CD4-positive, alpha-beta T cell treated with Interleukin-6 for 4 hours (primary cell): ENCODE measurements around the gene CDH1.
"Not testable (repeated sequence)": the region's sequence is repeated elsewhere in the genome, so short reads cannot be mapped to it uniquely, and the experiment has no call there.

Source experiments
- DNase-seq: peaks from one replicate; pipeline ENCODE4 v3.0.0-alpha.2; 2020; ENCODE audit warnings: mixed read lengths

The CDH1 gene

GRCh38 chr16:68762996-68763756 is 26.1 kb downstream of the CDH1 start:
- no peak for DNase-seq

DNA sequence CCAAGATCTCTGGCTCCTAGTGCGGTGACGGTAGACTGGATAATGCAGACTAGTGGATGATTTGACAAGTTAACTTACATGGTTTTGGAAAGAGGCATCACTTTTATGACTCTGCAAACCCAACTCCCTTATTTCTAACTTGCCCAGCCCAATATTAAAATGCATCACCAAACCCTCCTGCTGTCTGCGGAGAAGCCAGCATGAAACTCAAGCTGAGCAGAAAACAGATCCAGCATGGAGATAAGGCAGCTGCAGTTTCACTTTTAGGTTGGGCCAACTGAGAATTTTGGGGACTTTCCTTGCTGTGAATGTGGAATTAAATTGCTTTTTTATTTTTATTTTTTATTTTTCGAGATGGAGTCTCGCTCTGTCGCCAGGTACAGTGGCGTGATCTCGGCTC is 27.8 kb downstream of the CDH1 start:
- DNase-seq, result no peak

DNA sequence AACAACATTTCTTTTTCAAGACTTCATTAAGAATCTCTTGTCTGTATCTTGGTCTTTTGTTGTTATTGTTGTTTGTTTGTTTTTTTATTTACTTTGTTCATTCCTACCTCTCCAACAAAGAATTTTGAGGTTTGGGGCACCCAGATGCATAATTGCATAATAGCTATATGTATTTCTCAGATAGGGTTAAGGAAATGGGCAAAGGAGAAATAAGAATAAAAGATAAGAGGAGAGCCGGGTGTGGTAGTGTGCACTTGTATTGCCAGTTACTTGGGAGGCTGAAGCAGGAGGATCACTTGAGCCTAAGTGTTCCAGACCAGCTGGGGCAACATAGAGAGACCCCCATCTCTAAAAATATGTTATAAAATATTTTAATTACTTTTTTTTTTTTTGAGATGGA is 30.5 kb downstream of the CDH1 start:
- DNase-seq, result no peak

- DNase-seq, result no peak
These were observed 31.1 kb downstream of the CDH1 start for GRCh38 chr16:68768175-68768574.

DNA sequence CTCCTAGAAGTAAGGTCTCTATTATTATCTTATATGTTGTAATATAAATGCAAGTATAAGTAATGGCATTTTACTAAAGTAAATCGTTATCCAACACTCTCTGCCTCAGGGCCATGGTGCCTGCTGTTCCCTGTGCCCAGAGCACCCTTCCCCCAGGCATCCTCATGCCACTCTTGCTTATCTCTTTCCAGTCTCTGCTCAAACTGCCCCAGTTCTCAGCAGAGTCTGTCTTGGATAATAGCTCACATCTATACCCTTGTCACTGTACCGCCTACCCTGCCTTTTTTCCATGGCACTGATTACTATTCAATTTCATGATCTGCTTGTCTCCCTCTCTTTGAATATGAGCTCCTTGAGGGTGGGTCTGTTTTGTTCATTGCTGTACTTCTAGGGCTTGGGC is 31.7 kb downstream of the CDH1 start:
- no peak for DNase-seq

DNA sequence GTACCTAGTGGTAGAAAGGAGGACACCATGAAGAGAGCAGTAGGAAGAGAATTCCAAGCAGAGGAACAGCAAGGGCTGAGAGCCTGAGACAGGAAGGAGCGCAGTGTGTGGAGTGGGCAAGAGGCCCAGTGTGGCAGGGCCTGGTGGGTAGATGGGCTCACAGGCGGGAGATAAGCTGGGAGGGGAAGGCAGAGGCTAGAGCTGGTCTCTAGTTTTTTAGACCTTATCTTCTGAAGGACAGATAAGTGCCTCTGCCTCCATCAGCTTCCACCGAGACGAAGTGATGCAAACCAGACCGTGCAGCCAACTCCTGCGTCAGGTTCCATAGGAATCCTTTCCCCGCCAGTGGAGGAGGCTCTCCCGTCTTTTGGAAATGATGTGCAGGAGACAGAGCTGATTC is 33.6 kb downstream of the CDH1 start:
- no peak for DNase-seq

- DNase-seq, result no peak
These were observed 35.1 kb downstream of the CDH1 start for GRCh38 chr16:68772030-68772681.

GRCh38 chr16:68772871-68773270 is 35.8 kb downstream of the CDH1 start:
- no peak for DNase-seq

- no peak for DNase-seq
These were observed 38.0 kb downstream of the CDH1 start for GRCh38 chr16:68774982-68775634.

- no peak for DNase-seq
These were observed 39.9 kb downstream of the CDH1 start for GRCh38 chr16:68776821-68777485.

DNA sequence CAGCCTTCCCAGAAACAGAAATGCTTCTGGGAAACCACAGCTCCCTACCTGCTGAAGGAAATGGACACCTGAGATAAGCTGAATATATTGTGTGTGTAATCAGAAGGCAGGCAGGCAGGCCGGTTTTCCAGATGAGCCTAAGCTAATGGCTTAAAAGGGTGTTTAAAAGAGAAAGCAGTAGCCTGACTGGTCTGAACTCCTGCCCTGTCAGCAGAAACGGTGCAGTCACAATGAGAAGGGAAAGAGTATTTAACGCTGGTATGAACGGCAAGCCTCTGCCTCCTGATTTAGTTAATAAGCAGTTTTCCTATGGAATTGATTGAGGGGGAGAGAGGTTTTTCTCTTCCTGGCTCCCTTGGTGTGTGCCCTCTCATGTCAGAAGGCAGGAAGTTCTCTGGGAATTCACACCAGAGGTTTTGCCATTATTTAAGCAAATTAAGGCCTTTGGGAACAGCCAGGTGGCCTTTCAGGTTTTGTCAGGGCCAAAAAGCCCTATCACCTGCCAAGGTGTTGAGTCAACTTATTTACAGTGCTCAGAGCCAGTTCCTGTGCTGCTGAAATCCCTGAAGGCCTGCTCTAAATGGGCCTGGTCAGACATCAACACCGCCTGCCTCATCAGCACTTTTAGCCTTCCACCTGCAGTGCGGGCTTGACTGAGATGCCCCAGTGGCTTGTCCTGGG is 41.6 kb downstream of the CDH1 start:
- DNase-seq, result no peak

GRCh38 chr16:68779891-68780290 is 42.8 kb downstream of the CDH1 start:
- DNase-seq, result no peak

DNA sequence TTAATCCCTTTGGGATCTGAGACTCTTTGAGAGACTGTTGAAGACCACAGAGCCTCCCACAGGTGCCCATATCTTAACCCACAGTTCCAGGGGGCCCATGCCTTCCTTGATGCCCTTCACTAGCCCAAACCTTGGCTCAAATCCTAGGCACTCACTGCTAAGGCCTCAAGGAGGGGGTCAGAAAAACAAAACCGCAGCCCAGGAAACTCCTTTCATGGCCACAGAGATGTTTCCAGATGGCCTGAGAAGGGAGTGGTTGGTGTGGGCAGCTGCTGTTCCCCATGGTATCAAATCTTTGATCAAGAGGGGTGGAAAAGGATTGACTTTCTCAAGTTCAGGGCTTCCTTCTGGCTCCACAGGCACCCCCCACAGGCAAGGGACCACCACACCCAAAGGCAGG is 44.7 kb downstream of the CDH1 start:
- DNase-seq, result no peak

DNA sequence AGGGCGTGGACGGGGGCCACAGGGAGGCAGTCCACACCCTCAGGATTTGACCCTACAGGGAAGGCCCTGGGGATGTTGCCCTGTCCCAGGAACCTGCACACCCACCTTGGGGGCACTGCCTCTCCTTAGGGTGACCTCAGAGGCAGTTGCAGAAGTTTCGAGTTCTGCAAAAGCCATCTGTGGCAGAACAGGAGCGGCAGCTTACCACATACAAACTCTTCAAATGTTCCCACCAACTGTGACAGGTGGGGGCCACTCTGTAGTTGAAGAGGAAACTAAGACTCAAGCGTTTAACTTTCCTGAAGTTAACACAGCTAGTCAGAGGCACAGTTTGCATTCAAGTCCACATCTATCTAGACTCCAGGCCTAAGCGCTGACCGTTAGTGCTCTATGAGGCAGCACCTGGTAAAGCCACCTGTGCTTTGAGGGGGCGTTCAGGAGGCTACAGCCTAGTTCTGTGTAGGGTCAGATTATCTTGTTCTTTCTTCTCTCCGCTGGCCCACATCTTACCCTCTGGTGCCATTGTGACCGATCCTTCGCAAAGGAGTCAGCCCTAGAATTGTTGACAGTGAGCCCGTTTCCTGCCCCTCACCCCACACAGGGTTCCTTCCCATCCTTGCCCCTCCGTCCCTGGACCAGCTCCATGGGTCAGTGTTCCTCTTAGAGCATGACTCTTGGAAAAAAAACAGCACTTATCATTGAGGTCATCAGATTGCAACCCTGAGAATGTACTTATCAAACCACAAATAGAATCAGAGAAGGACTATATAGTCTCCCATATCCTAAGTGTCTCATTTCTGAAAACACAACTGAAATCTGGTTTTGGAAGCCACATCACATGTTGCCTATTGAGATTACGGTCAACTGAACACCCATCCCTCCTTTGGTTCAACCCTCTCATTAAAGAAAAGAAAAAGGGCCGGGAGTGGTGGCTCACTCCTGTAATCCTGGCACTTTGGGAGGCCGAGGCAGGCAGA is 45.4 kb downstream of the CDH1 start:
- no peak for DNase-seq

GRCh38 chr16:68784226-68784625 is 47.1 kb downstream of the CDH1 start:
- DNase-seq, result no peak

GRCh38 chr16:68784721-68785120 is 47.6 kb downstream of the CDH1 start:
- DNase-seq, result no peak

GRCh38 chr16:68785715-68786114 is 48.6 kb downstream of the CDH1 start:
- DNase-seq, result no peak

- DNase-seq, result no peak
These were observed 49.8 kb downstream of the CDH1 start for GRCh38 chr16:68786685-68787418.

DNA sequence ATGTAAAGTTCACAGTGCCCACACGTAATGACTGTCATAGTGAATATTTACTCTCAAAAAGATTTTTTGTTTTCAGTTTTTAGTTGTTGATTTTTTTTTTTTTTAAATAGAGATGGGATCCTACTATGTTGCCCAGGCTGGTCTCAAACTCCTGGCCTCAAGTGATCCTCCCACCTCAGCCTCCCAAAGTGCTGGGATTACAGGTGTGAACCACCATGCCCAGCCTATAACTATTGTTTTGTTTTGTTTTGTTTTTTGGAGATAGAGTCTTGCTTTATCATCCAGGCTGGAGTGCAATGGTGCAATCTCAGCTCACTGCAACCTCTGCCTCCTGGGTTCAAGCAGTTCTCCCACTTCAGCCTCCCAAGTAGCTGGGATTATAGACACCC is 50.3 kb downstream of the CDH1 start:
- DNase-seq, result not testable (repeated sequence)

- DNase-seq, result no peak
These were observed 53.2 kb downstream of the CDH1 start for GRCh38 chr16:68790130-68790761.

GRCh38 chr16:68790944-68791343 is 53.9 kb downstream of the CDH1 start:
- DNase-seq, result no peak
